PC-3 (cell line): ENCODE measurements around the gene ISG20. TPM values are rescaled to one million over a fixed set of nuclear protein-coding genes. Genes with fewer than 3 reads are reported as not detected.

ENCODE experiments used
- ATAC-seq: fragments of 200-7000 bp; cut with Tn5 transposase; 2 replicates; pipeline ENCODE4 v1.9.1; 2020; ENCODE audit warnings: mild to moderate bottlenecking, moderate library complexity
- BruUV-seq: library from RNA; stranded (reverse); fragments of 400-500 nt; replicated peaks from 2 replicates; lab custom pipeline; 2021; lab: Mats Ljungman, UMichigan
- CTCF ChIA-PET: fragments of 300-600 bp; sonication (Branson Sonifier 250); formaldehyde crosslinking; loops from one replicate; lab custom pipeline; 2022; ENCODE audit warnings: antibody characterized with exemption; lab: Charles Lee
- POLR2A ChIA-PET: fragments of 300-600 bp; sonication (Branson Sonifier 250); formaldehyde crosslinking; loops from one replicate; lab custom pipeline; 2022; ENCODE audit warnings: antibody characterized with exemption; ENCODE audit not compliant: unreplicated experiment; lab: Charles Lee
- DNase-seq: peaks from one replicate; pipeline ENCODE4 v3.0.0-alpha.2; 2015
- H2AFZ ChIP-seq: fragments of 300-600 bp; sonication (generic); 2 replicates; pipeline ENCODE4 v1.6.0; 2016; ENCODE audit warnings: antibody characterized with exemption, low read length
- H3F3A ChIP-seq: fragments of 300-600 bp; sonication (generic); one replicate; pipeline ENCODE4 v1.6.0; 2017; ENCODE audit warnings: antibody characterized with exemption, low read length, control low read depth, mild to moderate bottlenecking; ENCODE audit not compliant: unreplicated experiment
- H3K27ac ChIP-seq: fragments of 300-600 bp; sonication (generic); 2 replicates; pipeline ENCODE4 v1.5.1; 2016; ENCODE audit warnings: mild to moderate bottlenecking, low read length
- H3K27me3 ChIP-seq: fragments of 300-600 bp; sonication (generic); 2 replicates; pipeline ENCODE4 v1.6.1; 2016; ENCODE audit warnings: low read length, mixed read lengths
- H3K36me3 ChIP-seq: fragments of 300-600 bp; sonication (generic); 2 replicates; pipeline ENCODE4 v1.6.1; 2016; ENCODE audit warnings: low read depth, mixed run types, low read length, mixed read lengths
- H3K4me1 ChIP-seq: fragments of 300-600 bp; sonication (generic); 2 replicates; pipeline ENCODE4 v1.5.1; 2016; ENCODE audit warnings: low read length; ENCODE audit not compliant: insufficient read depth
- H3K4me2 ChIP-seq: fragments of 300-600 bp; sonication (generic); 2 replicates; pipeline ENCODE4 v1.6.0; 2016; ENCODE audit warnings: low read length
- H3K4me3 ChIP-seq: fragments of 300-600 bp; sonication (generic); 2 replicates; pipeline ENCODE4 v1.5.1; 2016; ENCODE audit warnings: mild to moderate bottlenecking, low read length, mixed read lengths
- H3K79me2 ChIP-seq: fragments of 300-600 bp; sonication (generic); 2 replicates; pipeline ENCODE4 v1.6.1; 2017; ENCODE audit warnings: low read length, mixed read lengths
- H3K9ac ChIP-seq: fragments of 300-600 bp; sonication (generic); 2 replicates; pipeline ENCODE4 v1.6.0; 2016; ENCODE audit warnings: mild to moderate bottlenecking, low read length
- H3K9me2 ChIP-seq: fragments of 300-600 bp; sonication (generic); replicated peaks from 2 replicates; pipeline ENCODE4 v1.6.1; 2016; ENCODE audit warnings: mixed run types, low read length, mixed read lengths
- H3K9me3 ChIP-seq: fragments of 300-600 bp; sonication (generic); 2 replicates; pipeline ENCODE4 v1.6.1; 2016; ENCODE audit warnings: low read length, mixed read lengths
- H4K20me1 ChIP-seq: fragments of 300-600 bp; sonication (generic); 2 replicates; pipeline ENCODE4 v1.6.1; 2016; ENCODE audit warnings: low read length, mixed read lengths
- CTCF ChIP-seq: fragments of 300-600 bp; sonication (generic); conservative IDR thresholded peaks from 2 replicates; pipeline ENCODE4 v1.5.1; 2017; ENCODE audit warnings: antibody characterized with exemption, low read depth, mild to moderate bottlenecking, low read length
- EZH2 ChIP-seq: fragments of 300-600 bp; sonication (generic); IDR thresholded peaks from one replicate; pipeline ENCODE4 v1.6.1; 2017; ENCODE audit warnings: antibody characterized with exemption, mild to moderate bottlenecking, low read length; ENCODE audit not compliant: unreplicated experiment
- EZH2phosphoT487 ChIP-seq: fragments of 300-600 bp; sonication (generic); IDR thresholded peaks from 2 replicates; pipeline ENCODE4 v1.6.1; 2018; ENCODE audit warnings: mild to moderate bottlenecking, antibody characterized with exemption, low read length, borderline replicate concordance
- intact Hi-C: fragments of 100-400 bp; cut with micrococcal nuclease; formaldehyde crosslinking; loops from 2 replicates; pipeline ENCODE4 v1.9.0; 2023
- microRNA-seq: library from miRNA; unstranded; fragments of <30 nt; microRNA quantifications from one replicate; pipeline ENCODE4 v1.1.0, GENCODE V29; 2020; ENCODE audit not compliant: unreplicated experiment
- total RNA-seq: library from RNA; depleted of rRNA; stranded (reverse); fragments of >200 nt; gene quantifications from 2 replicates; pipeline ENCODE4 v1.2.3, GENCODE V29; 2014; rRNA removed

The ISG20 gene
- total RNA-seq, 1 experiment from 2014 or later = 64.0 TPM

GRCh38 chr15:88705769-88706165, 67.0 kb downstream of the ISG20 start:
- Histone ChIP-seq H3K9me3 (no peaks in the 10 kb centered on the region), H3K9me2 (no peaks in the 10 kb centered on the region), H3F3A (no peaks in the 10 kb centered on the region), H2AFZ (no peak overlapping the region), H3K27ac (no peak overlapping the region), H3K9ac (no peak overlapping the region), H3K27me3 (peaks cover 28% of the 10 kb centered on the region), H3K4me1 (0 out of 2 replicates have a peak, but pooled peaks cover 7% of the 10 kb centered on the region), H3K4me3 (no peak overlapping the region), H4K20me1 (no peaks in the 10 kb centered on the region), H3K79me2 (no peaks in the 10 kb centered on the region), H3K4me2 (no peak overlapping the region), H3K36me3 (no peaks in the 10 kb centered on the region)
- intact Hi-C loops = no loop called here
- no peak for TF ChIP-seq EZH2phosphoT487
- TF ChIP-seq CTCF = no peak
- no peak for TF ChIP-seq EZH2
- POLR2A ChIA-PET = no interaction called here
- ATAC-seq = no peak
- no TSS peak for BruUV-seq
- no peak for DNase-seq
- CTCF ChIA-PET = no interaction called here

Small RNA genes lying within 50 kb of the gene (microRNA-seq; reads per million reads assigned to microRNA genes)
- gene MIR1179 (not detected), gene MIR3529 (not detected), gene MIR7-2 (not detected)

Other genes with a start within 250 kb of the ISG20 start
- gene MRPL46, start 171.6 kb upstream of the ISG20 start, total RNA-seq = 33.9 and 42.7 TPM in 2 replicates
- gene MRPS11, start 171.3 kb upstream of the ISG20 start, total RNA-seq = 76.0 and 92.7 TPM in 2 replicates
- gene DET1, start 92.3 kb upstream of the ISG20 start, total RNA-seq = 1.5 and 1.6 TPM in 2 replicates
- 81.3 and 98.7 TPM in 2 replicates for gene AEN, start 17.7 kb upstream of the ISG20 start, total RNA-seq
- gene ACAN, start 164.4 kb downstream of the ISG20 start, total RNA-seq = not detected in 2 replicates